GM19099 (cell line): ENCODE results near the gene MIER3.

ENCODE experiments used
- POLR2A ChIP-seq: IDR thresholded peaks from 3 replicates; pipeline ENCODE4 v1.6.1; 2011; ENCODE audit warnings: low read depth; ENCODE audit not compliant: insufficient read length; ENCODE audit errors: extremely low read depth

MIER3 gene

DNA sequence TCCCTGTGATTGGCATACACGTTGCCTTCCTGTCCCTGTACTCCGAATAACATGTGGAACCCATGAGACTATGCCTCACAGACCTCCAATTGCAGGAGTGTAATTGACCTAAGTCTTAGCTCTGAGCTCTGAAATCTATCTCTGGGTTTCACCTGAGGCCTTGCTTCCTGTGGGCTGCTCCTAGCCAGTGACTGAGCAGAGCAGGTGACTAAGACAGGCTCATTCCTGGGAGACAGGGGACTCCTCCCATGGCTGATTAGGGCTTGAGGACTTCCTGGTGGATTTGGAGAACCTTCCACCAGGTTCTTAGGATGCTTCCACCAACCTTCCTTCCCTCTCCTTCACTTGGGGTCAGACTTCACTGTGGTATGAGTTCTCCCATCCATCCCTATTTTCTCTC, 22.3 kb upstream of the MIER3 start:
- TF ChIP-seq POLR2A: no peak

DNA sequence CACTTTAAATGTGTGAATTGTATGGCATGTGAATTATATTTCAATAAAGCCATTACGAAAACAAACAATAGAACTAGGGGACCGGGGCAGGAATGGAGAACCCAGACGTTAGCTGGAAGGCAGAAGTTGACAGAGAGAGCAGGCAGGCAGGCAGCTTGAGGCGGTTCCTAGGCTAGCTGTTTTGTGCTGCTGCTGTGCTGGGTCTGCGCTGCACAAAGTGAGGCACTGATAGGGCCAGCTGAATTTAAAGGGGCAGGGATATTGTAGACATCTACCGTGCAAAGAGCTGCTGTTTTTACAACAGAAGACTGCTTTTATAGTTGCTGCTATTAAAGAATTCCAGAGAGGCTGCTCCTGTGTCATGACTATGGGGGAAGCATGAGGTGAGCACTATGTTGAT, 21.6 kb upstream of the MIER3 start:
- TF ChIP-seq POLR2A: no peak

DNA sequence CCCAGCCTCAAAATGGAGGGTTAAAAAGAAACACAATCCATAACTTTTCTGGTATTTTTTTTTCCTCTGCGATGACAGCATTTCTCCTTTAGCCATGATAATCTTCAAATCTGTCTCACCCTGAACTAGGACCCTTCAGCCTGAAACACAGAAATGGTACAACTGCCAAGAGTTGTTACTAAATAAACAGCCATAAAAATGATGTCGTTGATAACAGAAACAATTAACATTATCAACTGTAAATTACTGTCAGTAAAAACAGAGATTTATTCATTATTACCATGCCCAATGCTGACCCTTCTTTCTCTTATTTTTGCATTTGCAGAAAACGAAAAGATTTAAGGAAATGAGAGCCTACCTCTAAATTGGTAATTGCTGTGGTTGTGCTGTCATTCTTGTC, 19.4 kb upstream of the MIER3 start:
- no peak for TF ChIP-seq POLR2A

DNA sequence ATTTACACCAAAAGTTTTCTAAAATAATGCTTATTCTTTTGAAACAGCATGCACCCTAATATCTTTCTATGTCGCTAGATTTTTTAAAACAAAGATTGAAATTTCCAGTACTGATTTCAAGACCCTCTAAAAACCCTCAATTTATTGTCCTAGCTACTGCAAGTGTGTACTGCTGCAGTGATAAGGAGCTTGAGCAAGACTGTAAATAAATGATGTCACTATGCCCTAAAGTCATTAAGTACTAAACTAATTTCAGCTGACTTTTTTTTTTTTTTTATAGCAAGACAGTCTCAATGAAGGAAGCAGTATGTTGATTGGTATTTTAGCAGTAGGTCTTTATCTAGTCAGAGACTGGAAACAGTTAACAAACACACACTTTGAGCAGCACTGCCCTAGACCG, 12.2 kb upstream of the MIER3 start:
- TF ChIP-seq POLR2A: no peak

DNA sequence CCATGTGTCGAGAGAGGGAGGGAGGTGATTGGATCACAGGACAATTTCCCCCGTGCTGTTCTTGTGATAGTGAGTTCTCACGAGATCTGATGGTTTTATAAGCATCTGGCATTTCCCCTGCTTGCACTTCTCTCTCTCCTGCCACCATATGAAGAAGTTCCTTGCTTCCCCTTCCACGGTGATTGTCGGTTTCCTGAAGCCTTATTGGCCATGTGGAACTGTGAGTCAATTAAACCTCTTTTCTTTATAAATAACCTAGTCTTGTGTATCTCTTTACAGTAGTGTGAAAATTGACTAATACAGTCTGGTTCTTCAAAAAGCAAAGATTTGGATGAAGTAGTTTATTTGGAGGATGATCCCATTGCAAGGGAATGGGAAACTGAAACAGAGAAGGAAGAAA, 11.3 kb upstream of the MIER3 start:
- TF ChIP-seq POLR2A: no peak

DNA sequence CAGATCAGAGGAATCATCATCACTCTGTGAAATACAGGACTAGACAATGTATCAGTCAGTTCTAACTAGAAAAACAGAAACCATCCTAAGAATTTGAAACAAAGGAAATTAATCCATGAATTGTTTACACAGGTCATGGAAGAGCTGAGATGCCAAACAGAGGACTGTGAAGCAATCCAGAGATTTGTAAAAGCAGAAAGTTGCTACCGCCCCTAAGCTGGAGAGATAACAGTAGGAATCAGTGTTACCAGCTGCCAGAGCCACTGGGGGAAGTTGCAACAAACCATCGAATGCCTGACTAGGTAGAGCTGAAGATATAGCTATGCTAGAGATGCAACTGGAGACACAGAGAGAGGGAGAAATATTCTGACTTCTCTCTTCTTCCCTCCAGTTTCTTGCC, 10.4 kb upstream of the MIER3 start:
- TF ChIP-seq POLR2A: no peak

DNA sequence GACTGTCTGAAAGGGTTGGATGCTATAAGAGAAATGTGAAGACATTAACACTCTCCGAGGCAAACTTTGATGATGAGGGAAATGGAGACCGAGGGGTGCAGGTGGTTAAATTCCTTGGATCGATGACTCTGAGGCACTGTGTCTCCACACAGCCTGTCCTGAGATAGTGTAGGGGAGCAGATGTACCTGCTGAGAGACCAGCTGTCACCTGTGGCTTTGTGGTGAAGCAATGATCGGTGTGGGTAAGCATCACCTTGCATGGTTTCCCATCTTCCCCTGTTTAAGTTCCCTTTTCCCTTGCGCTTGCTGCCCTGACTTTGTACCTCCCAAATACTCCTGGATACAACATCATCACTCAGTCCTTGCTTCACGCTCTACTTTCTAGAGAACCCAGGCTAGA, 9.8 kb upstream of the MIER3 start:
- no peak for TF ChIP-seq POLR2A

DNA sequence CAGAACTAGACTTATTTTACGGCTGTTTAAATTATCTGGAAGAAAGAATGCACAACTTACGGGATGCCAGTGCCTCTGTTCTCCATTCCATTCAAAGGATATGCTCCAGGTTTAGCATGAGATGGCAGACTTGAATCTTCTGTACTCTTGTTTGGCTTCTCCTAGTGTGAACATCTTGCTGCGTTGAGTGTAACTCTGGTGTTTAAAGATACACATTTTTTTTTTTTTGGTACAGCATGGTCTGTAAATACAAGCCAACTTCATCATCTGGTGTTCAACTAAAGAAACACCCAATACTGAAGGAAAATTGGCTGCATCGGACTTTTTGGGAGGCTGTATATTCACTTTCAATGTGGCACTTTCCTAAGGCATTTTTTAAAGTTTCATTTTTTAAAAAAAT, 7.4 kb upstream of the MIER3 start:
- no peak for TF ChIP-seq POLR2A

DNA sequence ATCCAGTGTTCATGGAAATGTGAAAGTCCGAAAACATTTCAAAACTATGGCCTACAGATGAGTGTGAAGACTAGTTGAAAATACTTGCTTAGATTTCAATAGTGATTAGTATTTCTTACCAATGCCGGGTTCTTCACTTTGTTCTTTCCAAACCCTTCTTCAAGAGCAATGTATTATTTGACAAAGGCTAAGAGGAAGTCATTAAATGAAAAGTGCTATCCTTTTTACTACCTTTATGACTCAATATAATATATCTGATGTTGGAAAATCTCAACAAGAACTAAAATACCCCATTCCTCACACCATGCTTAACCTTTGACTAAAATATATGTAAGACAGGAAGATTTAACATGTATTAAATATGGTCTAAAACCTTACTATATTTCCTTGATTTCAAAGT, 6.7 kb upstream of the MIER3 start:
- TF ChIP-seq POLR2A: no peak

DNA sequence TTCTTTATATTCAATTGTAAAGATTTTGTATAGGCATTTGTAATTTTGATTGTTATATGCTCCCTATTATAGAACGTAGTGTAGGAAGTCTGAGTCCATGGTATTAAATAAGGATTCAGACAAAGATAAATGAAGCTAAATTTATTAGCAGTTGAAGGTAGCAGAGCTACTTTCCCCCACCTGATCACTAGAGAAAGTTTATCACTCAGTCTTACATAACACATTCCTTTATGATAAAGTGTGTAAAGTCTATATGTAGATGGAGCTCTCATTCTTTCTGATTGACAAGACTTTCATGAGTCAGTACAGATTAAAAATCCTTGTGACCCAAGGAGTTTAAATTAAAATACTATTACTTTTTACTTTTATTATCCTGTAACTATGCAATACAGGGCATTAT, 2.3 kb upstream of the MIER3 start:
- TF ChIP-seq POLR2A: no peak

DNA sequence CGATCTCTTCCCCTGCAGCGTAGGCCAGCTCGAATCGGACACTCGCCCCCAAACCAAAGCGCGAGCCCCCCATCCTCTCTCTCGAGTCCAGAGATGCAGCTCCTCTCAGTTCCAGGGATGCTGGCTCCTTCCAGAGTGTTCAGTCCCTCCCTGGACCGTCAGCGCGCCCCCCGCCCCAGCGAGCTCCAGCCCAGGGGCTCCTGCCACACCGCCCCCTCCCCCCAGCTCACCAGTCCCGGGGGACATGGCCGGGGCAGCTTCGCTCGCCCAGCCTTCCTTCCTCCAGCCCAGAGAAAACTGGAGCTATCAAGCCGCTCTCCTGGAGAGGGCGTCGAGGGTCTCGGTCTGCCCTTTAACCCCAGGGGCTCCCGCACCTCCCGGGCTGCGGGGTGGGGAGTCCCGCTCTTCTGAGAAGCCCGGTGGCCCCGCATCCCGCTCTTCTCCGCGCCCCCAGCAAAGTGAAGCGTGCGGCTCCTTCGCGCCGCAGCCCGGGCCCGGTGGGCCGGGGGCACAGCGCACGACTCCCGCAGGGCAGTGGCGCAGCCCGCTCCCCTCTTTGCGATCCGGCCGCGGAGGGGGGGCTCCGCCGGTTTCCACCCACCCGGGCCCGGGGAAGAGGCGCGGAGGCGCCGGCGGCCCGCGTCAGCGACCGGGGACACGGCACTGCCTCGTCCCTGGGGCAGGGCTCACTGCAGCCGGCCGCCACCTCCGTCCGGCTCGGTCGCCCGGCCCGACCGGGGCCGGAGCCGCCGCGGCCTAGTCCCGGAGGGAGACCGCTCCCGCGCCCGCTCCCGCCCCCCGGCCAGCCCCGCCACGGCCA, 587 bp downstream of the MIER3 start:
- no peak for TF ChIP-seq POLR2A

DNA sequence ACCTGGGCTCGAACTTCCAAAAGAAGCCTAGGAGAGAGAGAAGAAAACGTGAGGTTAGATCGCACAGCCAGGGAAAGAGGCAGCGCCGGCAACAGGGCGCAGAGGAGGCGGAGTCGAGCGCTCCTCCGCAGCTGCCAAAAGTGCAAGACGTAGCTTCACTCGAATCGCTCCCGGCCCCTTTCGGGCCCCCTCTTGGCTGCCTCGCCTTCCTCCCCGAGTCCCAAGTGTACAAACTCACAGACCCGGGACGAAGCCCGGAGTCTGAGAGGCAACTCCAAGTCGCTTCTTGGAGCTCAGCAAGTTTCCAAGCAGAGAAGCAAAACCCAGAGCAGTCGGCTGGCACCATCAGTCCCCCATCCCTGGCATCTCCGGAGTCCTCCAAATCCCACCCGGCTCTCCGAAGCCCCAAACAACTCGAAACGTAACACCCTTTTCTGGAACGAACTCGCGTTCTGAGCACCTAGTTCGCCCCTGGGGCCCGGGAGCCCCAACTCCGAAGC, 1.2 kb downstream of the MIER3 start:
- TF ChIP-seq POLR2A: no peak

DNA sequence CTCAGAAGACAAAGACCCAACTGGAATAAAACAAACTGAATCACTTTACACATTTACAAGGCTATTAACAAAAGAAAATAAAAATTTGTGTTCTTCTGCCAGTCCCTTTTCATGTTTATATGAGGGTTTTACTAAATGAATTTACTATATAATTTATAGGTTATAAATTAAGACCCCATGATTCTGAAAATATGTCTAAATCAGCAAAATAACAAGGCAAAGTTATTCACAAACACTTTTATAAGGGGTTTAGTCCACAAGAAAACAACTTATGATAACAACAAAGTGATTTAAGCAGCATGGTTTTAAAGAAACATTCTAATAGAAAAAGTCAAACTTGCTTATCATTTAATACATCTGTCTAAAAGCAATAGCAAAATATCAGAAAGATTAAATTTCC, 4.9 kb downstream of the MIER3 start:
- no peak for TF ChIP-seq POLR2A

DNA sequence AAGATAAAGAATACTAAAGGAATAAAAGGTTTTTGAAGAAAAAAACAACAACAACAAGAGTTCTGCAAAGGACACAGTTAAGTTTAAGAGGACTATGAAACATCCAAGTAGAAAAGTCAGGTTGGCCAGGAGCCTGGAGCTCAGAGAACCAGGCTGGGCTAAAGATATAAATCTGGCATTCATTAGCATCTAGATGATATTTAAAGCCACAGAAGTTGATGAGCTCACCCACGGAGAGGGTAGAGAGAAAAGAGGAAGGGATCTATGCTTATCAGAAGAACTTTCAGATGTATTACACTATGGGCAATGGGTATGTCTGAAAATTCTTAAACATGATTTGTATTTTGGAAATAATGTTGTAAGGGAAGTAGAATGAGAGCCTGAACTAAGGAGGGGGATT, 9.9 kb downstream of the MIER3 start:
- TF ChIP-seq POLR2A: no peak

DNA sequence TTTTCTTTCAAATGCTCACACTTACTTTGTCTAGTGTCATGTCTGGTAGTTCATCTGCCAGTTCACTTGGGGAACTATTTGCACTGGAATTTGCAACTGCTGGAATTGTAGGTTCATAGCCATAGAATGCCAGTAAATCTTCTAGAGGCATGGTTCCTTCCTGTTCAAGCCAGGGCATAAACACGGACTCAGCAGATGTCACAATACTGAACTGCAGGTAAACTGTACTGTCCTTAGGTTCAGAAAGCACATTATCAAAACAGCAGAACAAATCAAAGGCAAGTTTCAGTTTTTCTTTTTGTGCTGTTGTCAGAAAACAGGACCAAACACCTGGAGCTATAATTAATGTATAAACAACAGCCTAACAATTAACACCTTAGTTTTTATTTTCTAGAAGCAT, 13.1 kb downstream of the MIER3 start:
- TF ChIP-seq POLR2A: no peak

DNA sequence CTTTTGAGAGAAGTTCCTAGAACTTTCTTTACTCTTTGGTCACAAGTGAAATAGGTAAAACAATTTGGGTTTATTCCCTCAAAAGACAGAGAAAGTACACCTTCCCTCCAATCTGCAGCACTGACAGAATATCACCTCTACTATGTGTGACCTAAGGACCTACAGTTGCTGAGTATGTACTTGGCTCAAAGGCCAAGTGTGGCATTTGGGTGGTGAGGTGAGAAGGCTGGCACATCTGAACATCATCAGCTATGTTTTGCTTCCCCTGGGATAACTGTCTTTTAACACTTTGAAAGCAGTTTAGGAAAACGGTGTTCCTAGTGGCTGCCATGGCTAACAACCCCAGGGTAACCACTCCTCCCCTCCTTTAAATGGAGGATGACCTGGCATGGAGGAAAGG, 17.6 kb downstream of the MIER3 start:
- no peak for TF ChIP-seq POLR2A

DNA sequence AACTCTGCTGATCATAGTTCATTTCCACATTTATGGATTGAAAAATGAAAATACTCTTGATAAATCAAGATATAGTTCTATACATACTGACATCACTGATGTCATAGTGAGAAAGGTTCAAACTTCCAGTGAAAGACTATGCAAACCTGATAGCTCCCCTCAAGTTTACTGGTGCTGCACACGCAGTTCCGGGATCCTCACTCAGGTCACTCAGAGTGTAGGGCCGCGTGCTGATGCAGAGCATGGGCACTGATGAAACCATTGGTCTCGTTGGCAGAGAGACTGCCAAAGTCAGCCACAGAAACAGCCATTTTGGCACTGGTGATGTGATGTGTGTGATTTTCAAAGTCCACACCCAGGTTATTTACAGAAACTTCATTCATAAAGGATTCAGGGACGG, 29.0 kb downstream of the MIER3 start:
- no peak for TF ChIP-seq POLR2A

DNA sequence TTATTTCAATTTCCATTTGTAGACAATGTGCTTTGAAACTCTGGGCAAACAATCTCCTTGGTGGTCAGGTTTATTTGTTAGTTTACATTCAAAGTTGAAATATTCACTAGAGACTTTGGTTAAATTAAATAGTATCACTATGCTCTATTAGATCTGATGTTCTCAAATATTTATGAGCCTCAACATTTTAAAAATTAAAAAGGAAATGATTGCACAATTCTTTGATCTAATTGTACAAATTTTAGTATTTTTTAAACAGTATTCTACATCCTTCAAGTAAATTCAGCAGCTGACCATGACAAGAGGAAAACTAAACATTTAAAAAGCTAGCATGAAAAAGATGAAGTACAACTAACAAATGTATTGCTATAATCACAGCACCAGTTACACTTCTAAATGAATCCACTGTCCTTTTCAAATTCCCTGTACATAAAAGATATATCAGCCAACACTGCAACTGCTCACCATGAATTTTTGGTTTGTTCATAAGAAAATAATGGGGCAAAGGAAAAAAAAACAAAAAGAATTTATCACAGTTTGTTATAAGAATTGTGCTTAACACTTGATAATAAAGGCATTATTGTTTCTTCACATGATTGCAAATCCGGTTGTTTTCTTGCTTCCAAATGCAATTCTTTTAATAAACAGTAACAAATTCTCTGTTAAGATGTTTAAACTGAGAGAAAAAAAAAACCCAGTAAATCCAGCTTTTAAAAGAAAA, 31.8 kb downstream of the MIER3 start:
- TF ChIP-seq POLR2A: no peak
